Loucy (cell line): ENCODE measurements around the gene FBLIM1.
A peak's percentile ranks its signal among the peaks of the same experiment; 100 is the strongest.
"Not testable (repeated sequence)": the region's sequence is repeated elsewhere in the genome, so short reads cannot be mapped to it uniquely, and the experiment has no call there.

ENCODE experiments used
- H2AFZ ChIP-seq: fragments of 200-600 bp; sonication (generic); 2 replicates; pipeline ENCODE4 v1.6.0; 2016; ENCODE audit warnings: antibody characterized with exemption, mild to moderate bottlenecking, low read length, moderate library complexity
- H3F3A ChIP-seq: fragments of 200-600 bp; 2 replicates; pipeline ENCODE4 v1.6.0; 2016; ENCODE audit warnings: antibody characterized with exemption, low read depth, mild to moderate bottlenecking
- H3K27me3 ChIP-seq: fragments of 200-600 bp; sonication (generic); 2 replicates; pipeline ENCODE4 v1.6.1; 2014; ENCODE audit warnings: low read length, mild to moderate bottlenecking; ENCODE audit not compliant: insufficient read depth, poor library complexity, severe bottlenecking
- H3K36me3 ChIP-seq: fragments of 200-600 bp; sonication (generic); 2 replicates; pipeline ENCODE4 v1.6.1; 2016; ENCODE audit warnings: low read length; ENCODE audit not compliant: insufficient read depth
- H3K4me1 ChIP-seq: fragments of 200-600 bp; sonication (generic); 2 replicates; pipeline ENCODE4 v1.5.1; 2014; ENCODE audit warnings: low read length, mild to moderate bottlenecking; ENCODE audit not compliant: insufficient read depth, poor library complexity, severe bottlenecking
- H3K4me2 ChIP-seq: fragments of 200-600 bp; sonication (generic); 2 replicates; pipeline ENCODE4 v1.6.0; 2014; ENCODE audit warnings: antibody characterized with exemption, low read length, low read depth, mild to moderate bottlenecking; ENCODE audit not compliant: poor library complexity, severe bottlenecking
- H3K4me3 ChIP-seq: fragments of 200-600 bp; sonication (generic); 2 replicates; pipeline ENCODE4 v1.5.1; 2014; ENCODE audit warnings: low read length, mild to moderate bottlenecking, mixed read lengths; ENCODE audit not compliant: poor library complexity, severe bottlenecking
- H3K79me2 ChIP-seq: fragments of 200-600 bp; sonication (generic); 2 replicates; pipeline ENCODE4 v1.6.1; 2014; ENCODE audit warnings: low read length; ENCODE audit not compliant: insufficient read depth
- H3K9ac ChIP-seq: fragments of 200-600 bp; sonication (generic); 2 replicates; pipeline ENCODE4 v1.6.0; 2014; ENCODE audit warnings: mild to moderate bottlenecking, low read depth, low read length, moderate library complexity; ENCODE audit not compliant: poor library complexity, severe bottlenecking
- H3K9me2 ChIP-seq: fragments of 200-600 bp; sonication (generic); replicated peaks from 2 replicates; pipeline ENCODE4 v1.6.1; 2016; ENCODE audit warnings: low read depth, low read length, mixed read lengths
- H3K9me3 ChIP-seq: fragments of 200-600 bp; sonication (generic); 2 replicates; pipeline ENCODE4 v1.6.1; 2014; ENCODE audit warnings: mild to moderate bottlenecking, antibody characterized with exemption, low read length, low read depth; ENCODE audit not compliant: insufficient read depth
- H4K20me1 ChIP-seq: fragments of 200-600 bp; sonication (generic); 2 replicates; pipeline ENCODE4 v1.6.0; 2014; ENCODE audit warnings: antibody characterized with exemption, low read length, mild to moderate bottlenecking; ENCODE audit not compliant: insufficient read depth, poor library complexity, severe bottlenecking
- EZH2phosphoT487 ChIP-seq: fragments of 200-600 bp; IDR thresholded peaks from 2 replicates; pipeline ENCODE4 v1.6.1; 2018; ENCODE audit warnings: antibody characterized with exemption, mild to moderate bottlenecking, moderate library complexity, borderline replicate concordance
- TF ChIP-seq, protein P1 (sequence below): fragments of 200-600 bp; sonication (generic); conservative IDR thresholded peaks from 2 replicates; pipeline ENCODE4 v1.5.1; 2014; ENCODE audit warnings: mild to moderate bottlenecking, antibody characterized with exemption, low read length

Gene FBLIM1

DNA sequence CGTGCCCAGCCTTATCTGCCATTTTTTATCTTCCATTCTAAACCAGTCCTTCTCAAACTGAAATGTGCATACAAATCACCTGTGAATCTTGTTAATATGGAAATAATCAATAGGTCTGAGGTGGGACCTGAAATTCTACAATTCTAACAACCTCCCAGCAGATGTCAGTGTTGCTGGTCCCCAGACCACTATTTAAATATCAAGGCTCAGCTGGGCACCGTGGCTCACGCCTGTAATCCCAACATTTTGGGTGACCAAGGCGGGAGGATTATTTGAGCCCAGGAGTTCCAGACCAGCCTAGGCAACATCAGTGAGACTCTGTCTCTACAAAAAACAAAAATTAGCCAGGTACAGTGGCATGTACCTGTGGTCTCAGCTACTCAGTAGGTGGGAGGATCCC lies 44.8 kb downstream of the FBLIM1 start:
- Histone ChIP-seq H3K79me2 (no peaks in the 10 kb centered on the region), H2AFZ (no peak overlapping the region)

DNA sequence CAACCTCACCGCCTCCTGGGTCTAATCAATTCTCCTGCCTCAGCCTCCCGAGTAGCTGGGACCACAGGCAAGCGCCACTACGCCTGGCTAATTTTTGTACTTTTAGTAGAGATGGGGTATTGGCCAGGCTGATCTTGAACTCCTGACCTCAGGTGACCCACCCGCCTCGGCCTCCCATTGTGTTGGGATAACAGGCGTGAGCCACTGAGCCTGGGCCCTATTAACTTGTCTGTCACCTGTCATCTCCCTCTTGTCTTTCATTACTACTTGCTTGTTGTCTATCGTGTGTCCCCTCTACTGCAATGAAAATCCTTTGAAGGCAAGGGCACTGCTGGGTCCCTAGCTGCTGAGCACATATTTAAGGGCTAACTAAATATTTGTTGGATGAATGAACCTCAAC lies 45.5 kb downstream of the FBLIM1 start:
- H2AFZ ChIP-seq = no peak overlapping the region
- TF ChIP-seq, protein P1, sequence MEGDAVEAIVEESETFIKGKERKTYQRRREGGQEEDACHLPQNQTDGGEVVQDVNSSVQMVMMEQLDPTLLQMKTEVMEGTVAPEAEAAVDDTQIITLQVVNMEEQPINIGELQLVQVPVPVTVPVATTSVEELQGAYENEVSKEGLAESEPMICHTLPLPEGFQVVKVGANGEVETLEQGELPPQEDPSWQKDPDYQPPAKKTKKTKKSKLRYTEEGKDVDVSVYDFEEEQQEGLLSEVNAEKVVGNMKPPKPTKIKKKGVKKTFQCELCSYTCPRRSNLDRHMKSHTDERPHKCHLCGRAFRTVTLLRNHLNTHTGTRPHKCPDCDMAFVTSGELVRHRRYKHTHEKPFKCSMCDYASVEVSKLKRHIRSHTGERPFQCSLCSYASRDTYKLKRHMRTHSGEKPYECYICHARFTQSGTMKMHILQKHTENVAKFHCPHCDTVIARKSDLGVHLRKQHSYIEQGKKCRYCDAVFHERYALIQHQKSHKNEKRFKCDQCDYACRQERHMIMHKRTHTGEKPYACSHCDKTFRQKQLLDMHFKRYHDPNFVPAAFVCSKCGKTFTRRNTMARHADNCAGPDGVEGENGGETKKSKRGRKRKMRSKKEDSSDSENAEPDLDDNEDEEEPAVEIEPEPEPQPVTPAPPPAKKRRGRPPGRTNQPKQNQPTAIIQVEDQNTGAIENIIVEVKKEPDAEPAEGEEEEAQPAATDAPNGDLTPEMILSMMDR = no peak
- H3K4me1 ChIP-seq = no peaks in the 10 kb centered on the region
- H4K20me1 ChIP-seq = no peaks in the 10 kb centered on the region
- no peaks in the 10 kb centered on the region for H3K27me3 ChIP-seq
- no peak overlapping the region for H3K9ac ChIP-seq
- no peaks in the 10 kb centered on the region for H3K9me3 ChIP-seq
- H3K4me3 ChIP-seq = no peak overlapping the region
- no peaks in the 10 kb centered on the region for H3K79me2 ChIP-seq
- no peaks in the 10 kb centered on the region for H3K36me3 ChIP-seq
- H3K4me2 ChIP-seq = no peak overlapping the region
- no peaks in the 10 kb centered on the region for H3K9me2 ChIP-seq
- no peaks in the 10 kb centered on the region for H3F3A ChIP-seq

More for the DNA sequence above, 44.8 kb downstream of the FBLIM1 start:
- no peak overlapping the region for H3K4me2 ChIP-seq
- no peak overlapping the region for H3K9ac ChIP-seq
- no peaks in the 10 kb centered on the region for H3K4me1 ChIP-seq
- no peak for TF ChIP-seq EZH2phosphoT487
- TF ChIP-seq, protein P1 = peak; percentile 62
- no peaks in the 10 kb centered on the region for H4K20me1 ChIP-seq
- no peaks in the 10 kb centered on the region for H3F3A ChIP-seq
- no peak overlapping the region for H3K4me3 ChIP-seq
- no peaks in the 10 kb centered on the region for H3K27me3 ChIP-seq
- no peaks in the 10 kb centered on the region for H3K9me2 ChIP-seq
- no peaks in the 10 kb centered on the region for H3K36me3 ChIP-seq
- no peaks in the 10 kb centered on the region for H3K9me3 ChIP-seq

DNA sequence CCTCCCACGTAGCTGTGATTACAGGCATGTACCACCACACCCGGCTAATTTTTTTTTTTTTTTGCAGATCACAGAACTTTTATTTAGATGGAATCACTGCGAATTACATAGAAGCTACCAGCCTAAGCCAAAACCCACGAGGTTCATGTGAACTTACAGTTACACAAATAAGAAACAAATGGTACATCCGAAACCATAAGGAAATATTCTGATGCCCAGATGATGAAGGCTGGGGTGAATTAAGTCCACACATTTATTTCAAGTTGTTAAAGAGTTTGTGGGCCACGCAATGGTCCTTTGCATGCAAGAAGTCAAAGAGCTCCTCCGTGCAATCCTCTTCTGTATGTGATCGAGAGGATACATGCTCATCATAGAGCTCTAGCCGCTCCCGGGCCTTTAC lies 48.5 kb downstream of the FBLIM1 start:
- Histone ChIP-seq H3K9ac (no peak overlapping the region), H3K9me2 (no peaks in the 10 kb centered on the region), H4K20me1 (no peaks in the 10 kb centered on the region), H3K4me3 (no peak overlapping the region), H3K4me1 (no peaks in the 10 kb centered on the region), H2AFZ (no peak overlapping the region), H3K27me3 (no peaks in the 10 kb centered on the region), H3K9me3 (no peaks in the 10 kb centered on the region), H3K4me2 (no peak overlapping the region), H3K79me2 (no peaks in the 10 kb centered on the region), H3K36me3 (no peaks in the 10 kb centered on the region), H3F3A (no peaks in the 10 kb centered on the region)
- TF ChIP-seq, protein P1 = no peak
- no peak for TF ChIP-seq EZH2phosphoT487

DNA sequence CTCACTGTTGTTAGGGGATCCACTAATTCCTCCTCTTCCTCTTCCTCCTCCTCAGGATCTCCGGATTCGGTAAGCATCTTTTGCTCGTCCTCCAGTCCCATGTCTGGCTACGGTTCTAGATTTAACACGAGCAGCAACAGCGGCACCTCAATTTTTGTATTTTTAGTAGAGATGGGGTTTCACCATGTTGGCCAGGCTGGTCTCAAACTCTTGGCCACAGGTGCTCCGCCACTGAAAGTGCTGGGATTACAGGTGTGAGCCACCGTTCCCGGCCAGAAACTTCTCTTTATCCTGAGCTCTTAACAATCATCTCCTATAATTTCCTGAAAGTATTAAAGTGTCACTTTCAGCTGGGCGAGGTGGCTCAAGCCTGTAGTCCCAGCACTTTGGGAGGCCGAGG lies 49.0 kb downstream of the FBLIM1 start, which contains the start of gene UQCRHL:
UQCRHL (minus strand) TSS at position 101 of the 400 bp plus-strand sequence; CDS start at position 101, 0 bp downstream.
- not testable (repeated sequence) for H2AFZ ChIP-seq, H3K9ac ChIP-seq, H3K9me2 ChIP-seq, H3K79me2 ChIP-seq, H4K20me1 ChIP-seq, H3K4me3 ChIP-seq, H3F3A ChIP-seq, H3K4me2 ChIP-seq, H3K4me1 ChIP-seq, H3K9me3 ChIP-seq, H3K27me3 ChIP-seq, H3K36me3 ChIP-seq
